NCI-H460 (cell line): ENCODE data around the gene KDM6B. TPM values are rescaled to one million over a fixed set of nuclear protein-coding genes. Genes with fewer than 3 reads are reported as not detected.

Experiments used
- DNase-seq: peaks from one replicate; pipeline ENCODE4 v3.0.0-alpha.2; 2016; ENCODE audit warnings: low read depth; ENCODE audit errors: extremely low read depth
- total RNA-seq: library from RNA; depleted of rRNA; stranded (reverse); fragments of >200 nt; shearing (Covaris generic); gene quantifications from 2 replicates; pipeline ENCODE4 v1.2.3, GENCODE V29; 2014

The KDM6B gene
- total RNA-seq, 1 experiment from 2014 or later, result 8.8 TPM

DNA sequence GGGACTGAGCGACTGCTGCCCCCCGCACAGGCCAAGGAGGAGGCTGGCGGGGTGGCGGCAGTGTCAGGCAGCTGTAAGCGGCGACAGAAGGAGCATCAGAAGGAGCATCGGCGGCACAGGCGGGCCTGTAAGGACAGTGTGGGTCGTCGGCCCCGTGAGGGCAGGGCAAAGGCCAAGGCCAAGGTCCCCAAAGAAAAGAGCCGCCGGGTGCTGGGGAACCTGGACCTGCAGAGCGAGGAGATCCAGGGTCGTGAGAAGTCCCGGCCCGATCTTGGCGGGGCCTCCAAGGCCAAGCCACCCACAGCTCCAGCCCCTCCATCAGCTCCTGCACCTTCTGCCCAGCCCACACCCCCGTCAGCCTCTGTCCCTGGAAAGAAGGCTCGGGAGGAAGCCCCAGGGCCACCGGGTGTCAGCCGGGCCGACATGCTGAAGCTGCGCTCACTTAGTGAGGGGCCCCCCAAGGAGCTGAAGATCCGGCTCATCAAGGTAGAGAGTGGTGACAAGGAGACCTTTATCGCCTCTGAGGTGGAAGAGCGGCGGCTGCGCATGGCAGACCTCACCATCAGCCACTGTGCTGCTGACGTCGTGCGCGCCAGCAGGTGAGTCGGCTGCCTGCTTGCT, 15.2 kb downstream of the KDM6B start:
- no peak for DNase-seq

DNA sequence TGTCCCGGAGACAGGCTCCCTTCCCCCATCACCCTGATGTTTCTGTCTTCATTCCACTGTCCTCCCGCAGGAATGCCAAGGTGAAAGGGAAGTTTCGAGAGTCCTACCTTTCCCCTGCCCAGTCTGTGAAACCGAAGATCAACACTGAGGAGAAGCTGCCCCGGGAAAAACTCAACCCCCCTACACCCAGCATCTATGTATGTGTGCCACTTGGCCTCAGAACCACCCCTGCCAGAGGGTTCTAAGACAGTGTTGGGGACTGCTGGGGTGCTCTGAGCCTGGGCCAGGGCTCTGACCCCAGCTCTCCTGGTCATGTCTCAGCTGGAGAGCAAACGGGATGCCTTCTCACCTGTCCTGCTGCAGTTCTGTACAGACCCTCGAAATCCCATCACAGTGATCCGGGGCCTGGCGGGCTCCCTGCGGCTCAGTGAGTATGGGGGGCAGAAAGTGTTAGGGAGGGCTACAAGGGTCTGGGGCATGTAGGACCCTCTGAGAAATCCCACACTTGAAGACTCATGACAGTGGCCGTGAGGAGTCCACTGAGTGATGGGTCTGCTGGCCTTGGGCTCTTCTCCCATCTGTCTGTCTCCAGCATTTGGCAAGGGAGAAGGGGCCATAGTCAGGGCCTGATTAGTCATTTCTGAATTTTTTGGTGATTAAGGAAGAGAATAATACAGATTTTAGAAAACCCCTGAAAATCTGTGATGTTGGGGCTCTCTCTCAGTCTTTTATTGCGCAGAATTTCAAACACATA, 15.9 kb downstream of the KDM6B start:
- no peak for DNase-seq

DNA sequence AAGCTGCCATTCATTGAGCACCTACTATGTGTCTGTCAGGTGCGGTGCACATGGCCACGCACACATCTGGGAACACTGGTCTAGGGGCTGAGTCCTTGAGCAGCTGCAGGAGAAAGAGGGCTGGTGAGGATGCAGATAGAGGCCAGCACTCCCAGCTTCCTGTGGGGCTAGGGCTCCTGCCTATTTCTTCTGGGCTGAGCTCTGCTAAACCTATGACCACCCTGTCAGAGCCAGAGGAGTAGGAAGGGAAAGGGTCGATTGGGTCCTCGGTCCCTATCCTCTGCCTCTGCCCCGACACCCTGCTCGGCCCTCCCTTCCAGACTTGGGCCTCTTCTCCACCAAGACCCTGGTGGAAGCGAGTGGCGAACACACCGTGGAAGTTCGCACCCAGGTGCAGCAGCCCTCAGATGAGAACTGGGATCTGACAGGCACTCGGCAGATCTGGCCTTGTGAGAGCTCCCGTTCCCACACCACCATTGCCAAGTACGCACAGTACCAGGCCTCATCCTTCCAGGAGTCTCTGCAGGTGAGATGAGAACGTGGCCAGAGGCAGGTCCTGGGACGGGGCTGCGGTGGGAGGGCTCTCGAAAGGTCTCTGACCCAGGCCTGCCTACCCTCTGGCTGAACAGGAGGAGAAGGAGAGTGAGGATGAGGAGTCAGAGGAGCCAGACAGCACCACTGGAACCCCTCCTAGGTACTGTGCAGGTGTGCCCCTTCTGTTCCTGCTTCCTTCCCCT, 16.9 kb downstream of the KDM6B start:
- no peak for DNase-seq

DNA sequence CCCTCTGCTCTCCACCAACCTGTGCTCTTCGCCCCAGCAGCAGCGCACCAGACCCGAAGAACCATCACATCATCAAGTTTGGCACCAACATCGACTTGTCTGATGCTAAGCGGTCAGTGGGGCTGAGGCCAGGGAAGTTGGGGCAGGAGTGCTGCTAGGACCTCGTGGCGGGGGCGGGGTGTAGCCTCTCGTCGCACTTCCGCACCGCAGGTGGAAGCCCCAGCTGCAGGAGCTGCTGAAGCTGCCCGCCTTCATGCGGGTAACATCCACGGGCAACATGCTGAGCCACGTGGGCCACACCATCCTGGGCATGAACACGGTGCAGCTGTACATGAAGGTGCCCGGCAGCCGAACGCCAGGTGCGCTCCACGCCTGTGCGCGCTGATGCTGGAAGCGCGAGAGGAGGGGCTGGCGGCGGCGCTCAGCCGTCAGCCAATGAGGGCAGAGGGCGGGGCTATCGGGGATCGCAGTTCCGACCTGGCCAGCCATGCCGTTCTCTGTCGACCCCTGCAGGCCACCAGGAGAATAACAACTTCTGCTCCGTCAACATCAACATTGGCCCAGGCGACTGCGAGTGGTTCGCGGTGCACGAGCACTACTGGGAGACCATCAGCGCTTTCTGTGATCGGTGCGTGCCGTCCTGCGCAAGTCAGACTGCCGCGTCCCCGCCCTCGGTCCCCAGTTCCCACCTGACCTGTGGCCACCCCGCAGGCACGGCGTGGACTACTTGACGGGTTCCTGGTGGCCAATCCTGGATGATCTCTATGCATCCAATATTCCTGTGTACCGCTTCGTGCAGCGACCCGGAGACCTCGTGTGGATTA, 17.6 kb downstream of the KDM6B start:
- DNase-seq, result peak; percentile 87

DNA sequence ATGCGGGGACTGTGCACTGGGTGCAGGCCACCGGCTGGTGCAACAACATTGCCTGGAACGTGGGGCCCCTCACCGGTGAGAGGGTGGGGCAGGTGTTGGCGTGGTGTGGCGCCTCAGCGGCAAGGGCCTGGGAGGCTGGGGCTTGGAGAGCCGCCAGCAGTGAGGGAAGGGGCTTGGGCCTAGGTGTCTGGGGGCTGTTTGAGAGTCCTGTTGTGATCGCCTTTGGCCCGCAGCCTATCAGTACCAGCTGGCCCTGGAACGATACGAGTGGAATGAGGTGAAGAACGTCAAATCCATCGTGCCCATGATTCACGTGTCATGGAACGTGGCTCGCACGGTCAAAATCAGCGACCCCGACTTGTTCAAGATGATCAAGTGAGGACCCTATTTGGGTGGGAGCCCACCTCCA, 18.2 kb downstream of the KDM6B start:
- no peak for DNase-seq

DNA sequence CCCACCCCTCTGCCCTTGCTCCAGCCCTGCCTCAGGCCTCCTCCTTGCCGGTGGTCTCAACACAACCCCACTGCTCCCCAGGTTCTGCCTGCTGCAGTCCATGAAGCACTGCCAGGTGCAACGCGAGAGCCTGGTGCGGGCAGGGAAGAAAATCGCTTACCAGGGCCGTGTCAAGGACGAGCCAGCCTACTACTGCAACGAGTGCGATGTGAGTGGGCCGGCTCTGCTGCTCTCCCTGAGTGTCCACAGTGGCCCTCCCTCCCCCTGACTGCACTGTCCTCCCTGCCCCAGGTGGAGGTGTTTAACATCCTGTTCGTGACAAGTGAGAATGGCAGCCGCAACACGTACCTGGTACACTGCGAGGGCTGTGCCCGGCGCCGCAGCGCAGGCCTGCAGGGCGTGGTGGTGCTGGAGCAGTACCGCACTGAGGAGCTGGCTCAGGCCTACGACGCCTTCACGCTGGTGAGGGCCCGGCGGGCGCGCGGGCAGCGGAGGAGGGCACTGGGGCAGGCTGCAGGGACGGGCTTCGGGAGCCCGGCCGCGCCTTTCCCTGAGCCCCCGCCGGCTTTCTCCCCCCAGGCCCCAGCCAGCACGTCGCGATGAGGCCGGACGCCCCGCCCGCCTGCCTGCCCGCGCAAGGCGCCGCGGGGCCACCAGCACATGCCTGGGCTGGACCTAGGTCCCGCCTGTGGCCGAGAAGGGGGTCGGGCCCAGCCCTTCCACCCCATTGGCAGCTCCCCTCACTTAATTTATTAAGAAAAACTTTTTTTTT, 19.1 kb downstream of the KDM6B start:
- no peak for DNase-seq

DNA sequence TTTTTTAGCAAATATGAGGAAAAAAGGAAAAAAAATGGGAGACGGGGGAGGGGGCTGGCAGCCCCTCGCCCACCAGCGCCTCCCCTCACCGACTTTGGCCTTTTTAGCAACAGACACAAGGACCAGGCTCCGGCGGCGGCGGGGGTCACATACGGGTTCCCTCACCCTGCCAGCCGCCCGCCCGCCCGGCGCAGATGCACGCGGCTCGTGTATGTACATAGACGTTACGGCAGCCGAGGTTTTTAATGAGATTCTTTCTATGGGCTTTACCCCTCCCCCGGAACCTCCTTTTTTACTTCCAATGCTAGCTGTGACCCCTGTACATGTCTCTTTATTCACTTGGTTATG, 19.6 kb downstream of the KDM6B start:
- DNase-seq, result no peak

DNA sequence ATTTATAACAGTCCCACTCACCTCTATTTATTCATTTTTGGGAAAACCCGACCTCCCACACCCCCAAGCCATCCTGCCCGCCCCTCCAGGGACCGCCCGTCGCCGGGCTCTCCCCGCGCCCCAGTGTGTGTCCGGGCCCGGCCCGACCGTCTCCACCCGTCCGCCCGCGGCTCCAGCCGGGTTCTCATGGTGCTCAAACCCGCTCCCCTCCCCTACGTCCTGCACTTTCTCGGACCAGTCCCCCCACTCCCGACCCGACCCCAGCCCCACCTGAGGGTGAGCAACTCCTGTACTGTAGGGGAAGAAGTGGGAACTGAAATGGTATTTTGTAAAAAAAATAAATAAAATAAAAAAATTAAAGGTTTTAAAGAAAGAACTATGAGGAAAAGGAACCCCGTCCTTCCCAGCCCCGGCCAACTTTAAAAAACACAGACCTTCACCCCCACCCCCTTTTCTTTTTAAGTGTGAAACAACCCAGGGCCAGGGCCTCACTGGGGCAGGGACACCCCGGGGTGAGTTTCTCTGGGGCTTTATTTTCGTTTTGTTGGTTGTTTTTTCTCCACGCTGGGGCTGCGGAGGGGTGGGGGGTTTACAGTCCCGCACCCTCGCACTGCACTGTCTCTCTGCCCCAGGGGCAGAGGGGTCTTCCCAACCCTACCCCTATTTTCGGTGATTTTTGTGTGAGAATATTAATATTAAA, 20.2 kb downstream of the KDM6B start:
- no peak for DNase-seq

DNA sequence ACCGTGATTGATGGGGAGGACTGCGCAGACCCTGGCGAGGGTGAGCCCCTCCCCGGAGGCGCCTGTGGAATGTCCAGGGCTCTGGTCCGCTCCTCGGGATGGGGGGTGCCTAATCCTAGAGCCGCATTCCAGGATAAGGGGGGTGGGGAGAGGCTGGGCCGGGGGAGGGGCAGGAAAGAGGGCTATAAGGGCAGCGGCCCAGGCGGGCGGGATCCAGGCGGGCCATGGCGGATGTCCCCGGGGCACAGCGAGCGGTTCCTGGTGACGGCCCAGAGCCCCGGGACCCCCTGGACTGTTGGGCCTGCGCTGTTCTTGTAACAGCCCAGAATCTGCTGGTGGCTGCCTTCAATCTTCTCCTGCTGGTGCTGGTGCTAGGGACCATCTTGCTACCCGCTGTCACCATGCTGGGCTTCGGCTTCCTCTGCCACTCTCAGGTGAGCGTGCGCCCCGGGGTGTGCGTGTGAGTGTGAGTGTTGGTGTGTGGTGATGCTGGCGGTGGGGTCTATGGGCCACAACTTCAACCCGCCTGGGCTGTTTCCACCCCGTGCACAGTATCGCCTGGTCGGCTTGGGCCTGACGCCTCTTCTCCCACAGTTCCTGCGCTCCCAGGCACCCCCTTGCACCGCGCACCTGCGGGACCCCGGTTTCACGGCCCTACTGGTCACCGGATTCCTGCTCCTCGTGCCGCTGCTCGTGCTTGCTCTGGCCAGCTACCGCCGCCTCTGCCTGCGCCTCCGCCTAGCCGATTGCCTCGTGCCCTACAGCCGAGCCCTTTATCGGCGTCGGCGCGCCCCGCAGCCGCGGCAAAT, 21.0 kb downstream of the KDM6B start, which contains the start of gene TMEM88:
Gene TMEM88 (plus strand): TSS at position 216 of the 809 bp plus-strand sequence. CDS start 9 bp downstream, at position 225.
- DNase-seq, result no peak

DNA sequence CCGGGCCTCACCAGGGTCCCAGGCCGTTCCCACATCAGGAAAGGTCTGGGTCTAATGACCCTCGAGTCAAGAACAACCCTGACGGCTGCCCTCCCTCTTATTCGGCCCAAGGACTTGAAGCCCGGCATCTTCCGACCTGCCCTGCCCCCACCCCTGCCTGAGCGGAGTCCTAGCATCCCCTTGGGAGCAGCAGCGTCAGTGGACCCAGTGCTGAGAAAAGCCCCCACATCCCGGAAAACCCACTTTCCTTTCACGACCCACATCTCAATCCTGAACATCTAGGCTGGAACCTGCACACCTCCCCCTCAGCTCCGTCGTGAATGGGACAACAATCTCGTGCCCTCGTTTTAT, 21.6 kb downstream of the KDM6B start:
- no peak for DNase-seq

DNA sequence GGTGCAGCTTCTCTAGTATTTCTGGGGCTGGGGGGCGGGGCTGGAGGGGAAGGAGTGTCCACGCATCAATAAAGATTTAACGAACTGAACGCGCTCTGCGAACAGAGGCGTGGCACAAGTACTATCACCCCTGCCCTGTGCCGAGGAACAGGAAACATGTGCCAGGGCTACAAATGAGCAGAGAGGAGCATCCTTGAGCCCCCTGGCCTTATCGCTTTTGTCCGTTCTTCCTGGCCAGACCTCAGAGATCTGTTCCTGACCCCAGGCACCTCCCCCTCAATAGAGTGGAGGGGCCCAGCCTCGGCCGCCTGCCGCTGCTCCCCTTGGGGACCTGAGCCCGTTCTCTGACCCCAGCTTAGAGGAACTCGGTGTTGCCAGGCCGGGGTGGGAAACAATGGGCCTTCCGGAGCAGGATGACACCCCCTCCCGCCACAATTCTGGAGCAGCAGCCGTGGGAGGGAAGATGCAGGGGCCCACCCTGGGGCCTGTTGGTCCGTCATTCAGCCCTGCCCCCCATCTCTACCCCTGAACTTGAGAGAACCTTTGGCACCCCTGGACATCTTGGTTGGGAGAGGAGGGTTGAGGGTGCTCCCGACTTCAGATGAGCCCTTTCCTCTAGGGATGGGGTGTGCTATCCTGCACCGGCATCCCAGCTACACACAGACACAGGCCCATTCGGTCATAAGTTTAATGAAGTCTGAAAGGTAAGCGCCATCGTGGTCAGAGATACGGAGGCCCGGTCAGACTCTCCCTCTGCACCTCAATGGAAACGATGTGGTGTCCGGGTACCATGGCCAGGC, 22.2 kb downstream of the KDM6B start:
- no peak for DNase-seq

DNA sequence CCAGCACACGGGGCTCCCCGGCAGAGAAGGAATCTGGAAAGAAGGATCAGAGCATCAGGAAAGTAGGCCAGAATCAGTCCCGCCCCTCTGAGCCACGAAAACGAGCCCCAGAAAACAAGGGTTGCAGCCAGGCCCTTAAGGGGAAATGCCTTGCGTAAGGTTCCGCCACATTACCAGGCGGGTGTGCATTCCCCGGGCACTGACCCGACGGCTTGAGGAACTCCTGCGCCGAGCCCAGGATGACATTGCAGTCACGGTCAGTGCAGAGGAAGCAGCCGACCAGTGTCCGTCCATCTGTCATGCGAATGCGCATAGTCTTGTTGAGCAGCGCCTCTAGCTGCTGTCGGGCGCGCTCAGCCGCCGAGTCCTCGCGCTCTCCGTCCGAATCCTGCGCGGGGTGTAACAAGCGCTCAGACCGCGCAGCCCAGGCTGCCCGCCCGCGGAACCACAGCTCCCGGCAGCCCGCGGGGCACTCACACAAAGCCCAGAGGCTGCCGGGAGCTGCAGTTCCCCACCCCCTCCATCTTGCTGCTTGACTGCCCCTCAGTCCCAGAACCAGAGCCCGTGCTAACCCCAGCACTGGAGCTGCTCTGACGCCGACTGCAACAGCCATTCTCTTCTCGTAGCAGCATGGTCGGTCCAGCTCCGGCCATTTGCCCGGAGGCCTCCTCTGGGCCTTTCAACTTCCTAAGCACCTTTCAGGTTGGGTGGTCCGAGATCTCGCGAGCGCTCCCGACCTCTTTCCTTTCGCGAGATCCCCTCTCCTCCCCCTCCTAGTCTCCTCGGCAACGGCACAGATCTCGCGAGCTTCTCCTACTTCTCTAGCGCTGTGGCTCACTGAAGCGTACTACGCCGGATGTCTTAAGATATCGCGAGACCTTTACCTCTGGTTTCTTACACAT, 23.0 kb downstream of the KDM6B start, which contains the start of gene NAA38:
Gene NAA38 (minus strand): TSS at position 749 of the 902 bp plus-strand sequence. CDS start 96 bp downstream, at position 653.
- DNase-seq, result peak; percentile 99

DNA sequence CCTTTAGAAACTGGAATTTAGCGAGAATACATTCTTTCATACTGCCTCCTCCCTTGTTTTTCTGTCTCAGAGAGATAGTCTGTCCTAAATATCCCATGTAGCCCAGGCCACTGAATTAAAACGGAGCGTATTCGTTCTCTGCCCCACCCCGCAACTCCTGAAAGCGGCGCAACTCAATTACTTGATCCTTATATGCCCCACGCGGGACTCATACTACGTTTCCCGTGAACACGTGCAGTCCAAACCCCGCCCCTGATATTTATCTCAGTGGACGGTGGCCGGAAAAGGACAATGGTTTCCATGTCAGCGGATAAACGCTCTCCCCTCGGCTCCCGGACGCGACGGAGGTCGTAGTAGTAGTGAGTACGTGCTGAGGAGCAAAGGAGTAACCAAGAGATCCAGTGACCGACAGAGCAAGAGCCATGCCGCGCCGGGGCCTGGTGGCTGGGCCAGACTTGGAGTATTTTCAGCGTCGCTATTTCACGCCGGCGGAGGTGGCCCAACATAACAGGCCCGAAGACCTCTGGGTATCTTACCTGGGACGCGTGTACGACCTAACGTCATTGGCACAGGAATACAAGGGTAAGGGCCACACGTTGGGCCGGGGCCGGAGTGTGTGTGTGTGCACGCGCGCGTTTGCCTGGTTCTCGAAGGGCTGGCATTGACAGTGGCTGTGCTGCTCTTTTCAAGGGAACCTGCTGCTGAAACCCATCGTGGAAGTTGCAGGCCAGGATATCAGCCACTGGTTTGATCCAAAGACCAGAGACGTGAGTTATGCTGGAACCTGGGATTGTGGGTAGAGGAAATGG, 23.9 kb downstream of the KDM6B start, which contains the start of gene CYB5D1:
Gene CYB5D1 (plus strand): TSS at position 291 of the 809 bp plus-strand sequence. CDS start 132 bp downstream, at position 423.
- DNase-seq, result peak; percentile 91

DNA sequence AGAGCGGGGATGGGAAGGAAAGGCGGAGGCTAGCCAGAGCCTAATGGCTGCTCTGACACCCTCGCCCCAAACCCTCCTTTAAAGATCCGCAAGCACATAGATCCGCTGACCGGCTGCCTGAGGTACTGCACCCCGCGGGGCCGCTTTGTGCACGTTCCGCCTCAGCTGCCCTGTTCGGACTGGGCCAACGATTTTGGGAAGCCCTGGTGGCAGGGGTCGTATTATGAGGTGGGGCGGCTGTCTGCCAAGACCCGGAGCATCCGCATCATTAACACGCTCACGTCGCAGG, 24.4 kb downstream of the KDM6B start:
- DNase-seq, result no peak

DNA sequence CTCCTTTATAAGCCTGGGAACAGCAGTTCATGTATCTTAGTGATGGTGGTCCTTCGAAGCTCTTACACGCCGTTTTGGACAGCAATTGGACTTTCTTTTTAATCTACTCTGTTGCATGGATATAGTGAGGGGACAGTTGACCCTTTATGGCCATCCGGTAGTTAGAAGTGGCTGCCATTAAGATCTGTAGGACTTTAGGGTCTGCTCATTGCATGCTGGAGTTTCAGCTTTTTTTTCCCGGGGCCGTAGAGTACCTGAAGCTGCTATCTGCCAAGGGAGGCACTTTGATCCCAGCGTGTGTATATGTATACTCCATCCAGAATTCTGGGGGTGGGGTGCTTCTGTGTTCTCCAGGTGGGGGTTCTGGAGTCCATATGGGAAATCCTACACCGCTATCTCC, 25.0 kb downstream of the KDM6B start:
- no peak for DNase-seq
